ENCODE data around the gene SV2C. TPM values are rescaled to one million over a fixed set of nuclear protein-coding genes. Genes with fewer than 3 reads are reported as not detected.

The SV2C gene
- total and polyA plus RNA-seq, 2 of the 13 experiments (the other 11 are each of a cell fraction or from before 2014, with no cell fraction given) = not detected

DNA sequence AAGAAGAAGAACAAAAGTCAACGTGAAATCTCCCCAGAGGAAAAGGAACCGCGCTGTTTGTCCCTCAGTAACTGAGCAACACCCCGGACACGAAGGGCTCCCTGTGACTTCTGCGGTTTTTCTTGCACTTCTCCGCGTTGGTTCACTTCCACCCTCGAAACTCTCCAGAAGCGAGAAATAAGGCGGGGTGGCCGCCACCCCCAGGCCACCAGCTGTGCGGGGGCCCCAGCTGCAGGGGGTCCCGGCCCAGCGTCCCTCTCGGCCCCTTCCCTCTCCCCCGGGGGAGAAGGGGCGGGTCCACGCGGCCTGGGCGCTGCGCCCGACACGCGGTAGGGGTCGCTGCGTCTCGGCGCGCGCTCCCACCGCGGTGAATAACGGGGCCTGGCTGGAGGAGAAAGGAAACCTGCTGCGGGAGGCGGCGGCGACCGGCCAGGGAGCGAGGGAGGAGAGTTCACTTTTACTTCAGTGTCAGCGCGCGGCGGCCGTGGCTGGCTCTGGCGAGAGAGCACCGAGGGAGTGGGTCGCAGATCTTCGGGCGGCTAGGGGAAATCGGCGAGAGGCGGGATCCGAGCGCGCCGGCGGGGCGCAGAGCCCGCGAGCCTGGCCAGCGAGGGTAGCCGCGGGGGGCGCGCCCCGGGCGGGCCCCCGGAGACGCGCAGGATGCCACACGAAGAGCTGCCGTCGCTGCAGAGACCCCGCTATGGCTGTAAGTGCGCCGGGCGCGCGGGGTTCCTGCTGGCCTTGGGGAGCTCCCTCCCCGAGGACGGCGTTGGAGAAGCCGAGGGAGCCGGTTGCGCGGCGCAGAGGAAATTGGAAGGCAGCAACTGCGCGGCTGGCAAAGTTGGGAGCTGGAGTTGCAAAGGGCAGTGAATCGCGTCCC, 319.9 kb downstream of the SV2C start, which contains the start of gene IQGAP2 (continued):
- TF ChIP-seq, protein P1, sequence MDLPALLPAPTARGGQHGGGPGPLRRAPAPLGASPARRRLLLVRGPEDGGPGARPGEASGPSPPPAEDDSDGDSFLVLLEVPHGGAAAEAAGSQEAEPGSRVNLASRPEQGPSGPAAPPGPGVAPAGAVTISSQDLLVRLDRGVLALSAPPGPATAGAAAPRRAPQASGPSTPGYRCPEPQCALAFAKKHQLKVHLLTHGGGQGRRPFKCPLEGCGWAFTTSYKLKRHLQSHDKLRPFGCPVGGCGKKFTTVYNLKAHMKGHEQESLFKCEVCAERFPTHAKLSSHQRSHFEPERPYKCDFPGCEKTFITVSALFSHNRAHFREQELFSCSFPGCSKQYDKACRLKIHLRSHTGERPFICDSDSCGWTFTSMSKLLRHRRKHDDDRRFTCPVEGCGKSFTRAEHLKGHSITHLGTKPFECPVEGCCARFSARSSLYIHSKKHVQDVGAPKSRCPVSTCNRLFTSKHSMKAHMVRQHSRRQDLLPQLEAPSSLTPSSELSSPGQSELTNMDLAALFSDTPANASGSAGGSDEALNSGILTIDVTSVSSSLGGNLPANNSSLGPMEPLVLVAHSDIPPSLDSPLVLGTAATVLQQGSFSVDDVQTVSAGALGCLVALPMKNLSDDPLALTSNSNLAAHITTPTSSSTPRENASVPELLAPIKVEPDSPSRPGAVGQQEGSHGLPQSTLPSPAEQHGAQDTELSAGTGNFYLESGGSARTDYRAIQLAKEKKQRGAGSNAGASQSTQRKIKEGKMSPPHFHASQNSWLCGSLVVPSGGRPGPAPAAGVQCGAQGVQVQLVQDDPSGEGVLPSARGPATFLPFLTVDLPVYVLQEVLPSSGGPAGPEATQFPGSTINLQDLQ (CRISPR knock-in tag; IDR thresholded peaks at IDR 0.05) = no peak
- TF ChIP-seq CBX5 (CRISPR knock-in tag; IDR thresholded peaks at IDR 0.05; ENCODE audit: borderline replicate concordance) (peak; percentile 81; the same call in 1 of the 2 replicates), TEAD2 (CRISPR knock-in tag; IDR thresholded peaks at IDR 0.05) (no peak), NFATC3 (CRISPR knock-in tag; IDR thresholded peaks at IDR 0.05) (no peak), NFE2L1 (CRISPR knock-in tag; IDR thresholded peaks at IDR 0.05; ENCODE audit: borderline replicate concordance) (no peak), ZNF891 (CRISPR knock-in tag; IDR thresholded peaks at IDR 0.05) (peak; percentile 54; the same call in 1 of the 2 replicates), MAF1 (CRISPR knock-in tag; IDR thresholded peaks at IDR 0.05; ENCODE audit: borderline replicate concordance) (no peak), RAD51 (IDR thresholded peaks at IDR 0.05; ENCODE audit: borderline replicate concordance) (no peak), ZNF737 (CRISPR knock-in tag; IDR thresholded peaks at IDR 0.05; ENCODE audit: borderline replicate concordance) (no peak), ZKSCAN5 (CRISPR knock-in tag; IDR thresholded peaks at IDR 0.05) (no peak), KDM4B (CRISPR knock-in tag; IDR thresholded peaks at IDR 0.05) (peak; percentile 18; the same call in 1 of the 2 replicates), SIN3B (IDR thresholded peaks at IDR 0.05; ENCODE audit: low read length) (no peak), ZNF501 (CRISPR knock-in tag; IDR thresholded peaks at IDR 0.05) (no peak), HIVEP1 (CRISPR knock-in tag; IDR thresholded peaks at IDR 0.05) (peak; percentile 59; the same call in 1 of the 2 replicates), SETDB1 (CRISPR knock-in tag; IDR thresholded peaks at IDR 0.05; ENCODE audit: borderline replicate concordance) (no peak), JUN (CRISPR knock-in tag; IDR thresholded peaks at IDR 0.05) (no peak), KLF15 (CRISPR knock-in tag; IDR thresholded peaks at IDR 0.05; ENCODE audit: borderline replicate concordance) (no peak; the same call in 1 of the 2 replicates), PAWR (CRISPR knock-in tag; IDR thresholded peaks at IDR 0.05; ENCODE audit: borderline replicate concordance) (no peak), MLLT10 (CRISPR knock-in tag; IDR thresholded peaks at IDR 0.05) (no peak), ZNF138 (CRISPR knock-in tag; IDR thresholded peaks at IDR 0.05; ENCODE audit: low read depth) (no peak)
- TF ChIP-seq, protein P2, sequence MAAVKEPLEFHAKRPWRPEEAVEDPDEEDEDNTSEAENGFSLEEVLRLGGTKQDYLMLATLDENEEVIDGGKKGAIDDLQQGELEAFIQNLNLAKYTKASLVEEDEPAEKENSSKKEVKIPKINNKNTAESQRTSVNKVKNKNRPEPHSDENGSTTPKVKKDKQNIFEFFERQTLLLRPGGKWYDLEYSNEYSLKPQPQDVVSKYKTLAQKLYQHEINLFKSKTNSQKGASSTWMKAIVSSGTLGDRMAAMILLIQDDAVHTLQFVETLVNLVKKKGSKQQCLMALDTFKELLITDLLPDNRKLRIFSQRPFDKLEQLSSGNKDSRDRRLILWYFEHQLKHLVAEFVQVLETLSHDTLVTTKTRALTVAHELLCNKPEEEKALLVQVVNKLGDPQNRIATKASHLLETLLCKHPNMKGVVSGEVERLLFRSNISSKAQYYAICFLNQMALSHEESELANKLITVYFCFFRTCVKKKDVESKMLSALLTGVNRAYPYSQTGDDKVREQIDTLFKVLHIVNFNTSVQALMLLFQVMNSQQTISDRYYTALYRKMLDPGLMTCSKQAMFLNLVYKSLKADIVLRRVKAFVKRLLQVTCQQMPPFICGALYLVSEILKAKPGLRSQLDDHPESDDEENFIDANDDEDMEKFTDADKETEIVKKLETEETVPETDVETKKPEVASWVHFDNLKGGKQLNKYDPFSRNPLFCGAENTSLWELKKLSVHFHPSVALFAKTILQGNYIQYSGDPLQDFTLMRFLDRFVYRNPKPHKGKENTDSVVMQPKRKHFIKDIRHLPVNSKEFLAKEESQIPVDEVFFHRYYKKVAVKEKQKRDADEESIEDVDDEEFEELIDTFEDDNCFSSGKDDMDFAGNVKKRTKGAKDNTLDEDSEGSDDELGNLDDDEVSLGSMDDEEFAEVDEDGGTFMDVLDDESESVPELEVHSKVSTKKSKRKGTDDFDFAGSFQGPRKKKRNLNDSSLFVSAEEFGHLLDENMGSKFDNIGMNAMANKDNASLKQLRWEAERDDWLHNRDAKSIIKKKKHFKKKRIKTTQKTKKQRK (IDR thresholded peaks at IDR 0.05; ENCODE audit: low read length) = no peak
- TF ChIP-seq, protein P3, sequence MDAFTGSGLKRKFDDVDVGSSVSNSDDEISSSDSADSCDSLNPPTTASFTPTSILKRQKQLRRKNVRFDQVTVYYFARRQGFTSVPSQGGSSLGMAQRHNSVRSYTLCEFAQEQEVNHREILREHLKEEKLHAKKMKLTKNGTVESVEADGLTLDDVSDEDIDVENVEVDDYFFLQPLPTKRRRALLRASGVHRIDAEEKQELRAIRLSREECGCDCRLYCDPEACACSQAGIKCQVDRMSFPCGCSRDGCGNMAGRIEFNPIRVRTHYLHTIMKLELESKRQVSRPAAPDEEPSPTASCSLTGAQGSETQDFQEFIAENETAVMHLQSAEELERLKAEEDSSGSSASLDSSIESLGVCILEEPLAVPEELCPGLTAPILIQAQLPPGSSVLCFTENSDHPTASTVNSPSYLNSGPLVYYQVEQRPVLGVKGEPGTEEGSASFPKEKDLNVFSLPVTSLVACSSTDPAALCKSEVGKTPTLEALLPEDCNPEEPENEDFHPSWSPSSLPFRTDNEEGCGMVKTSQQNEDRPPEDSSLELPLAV (CRISPR knock-in tag; conservative IDR thresholded peaks at IDR 0.05; ENCODE audit: low read depth) = no peak
